Measurements from ENCODE around the gene LHX6.

- TF ChIP-seq CTCF (IDR thresholded peaks at IDR 0.05), result no peak
- TF ChIP-seq POLR2A (IDR thresholded peaks at IDR 0.05), result no peak
Measured at GRCh38 chr9:122265149-122265915, 36.6 kb upstream of the LHX6 start.
